SU-DHL-6 (cell line): ENCODE data around the gene MTX1.

Experiments used
- H2AFZ ChIP-seq: fragments of 200-600 bp; sonication (generic); 2 replicates; pipeline ENCODE4 v1.6.1; 2014; ENCODE audit warnings: low read depth, mild to moderate bottlenecking, moderate library complexity, mixed read lengths, antibody characterized with exemption, low read length; ENCODE audit not compliant: severe bottlenecking
- H3F3A ChIP-seq: fragments of 200-600 bp; shearing (Covaris generic); 2 replicates; pipeline ENCODE4 v1.6.0; 2016; ENCODE audit warnings: antibody characterized with exemption, mild to moderate bottlenecking; ENCODE audit not compliant: insufficient read depth
- H3K27ac ChIP-seq: fragments of 200-600 bp; sonication (generic); 2 replicates; pipeline ENCODE4 v1.5.1; 2016; ENCODE audit warnings: low read depth, mild to moderate bottlenecking, low read length, moderate library complexity, mixed read lengths
- H3K27me3 ChIP-seq: fragments of 200-600 bp; sonication (generic), shearing (Covaris generic); 2 replicates; pipeline ENCODE4 v1.6.0; 2014; ENCODE audit warnings: mild to moderate bottlenecking, low read length
- H3K36me3 ChIP-seq: fragments of 200-600 bp; sonication (generic); 2 replicates; pipeline ENCODE4 v1.6.1; 2014; ENCODE audit warnings: mild to moderate bottlenecking, low read length, mixed read lengths
- H3K4me2 ChIP-seq: fragments of 300-600, 200-600 bp; shearing (Covaris generic), sonication (generic); 2 replicates; pipeline ENCODE4 v1.6.0; 2014; ENCODE audit warnings: low read length, low read depth, mild to moderate bottlenecking; ENCODE audit not compliant: poor library complexity, severe bottlenecking
- H3K4me3 ChIP-seq: fragments of 200-600 bp; sonication (generic); 2 replicates; pipeline ENCODE4 v1.5.1; 2014; ENCODE audit warnings: antibody characterized with exemption, low read length, mild to moderate bottlenecking, mixed read lengths; ENCODE audit not compliant: insufficient read depth, poor library complexity, severe bottlenecking
- H3K79me2 ChIP-seq: fragments of 200-600 bp; sonication (generic); 2 replicates; pipeline ENCODE4 v1.6.1; 2014; ENCODE audit warnings: mild to moderate bottlenecking, low read length, moderate library complexity; ENCODE audit not compliant: insufficient read depth
- H3K9ac ChIP-seq: fragments of 200-600 bp; sonication (generic); 2 replicates; pipeline ENCODE4 v1.7.0; 2014; ENCODE audit warnings: mild to moderate bottlenecking, low read length
- H3K9me2 ChIP-seq: fragments of 200-600 bp; sonication (generic); replicated peaks from 2 replicates; pipeline ENCODE4 v1.6.1; 2014; ENCODE audit warnings: low read length; ENCODE audit not compliant: insufficient read depth
- H3K9me3 ChIP-seq: fragments of 200-600 bp; sonication (generic); 2 replicates; pipeline ENCODE4 v1.6.1; 2014; ENCODE audit warnings: low read length, mixed read lengths; ENCODE audit not compliant: insufficient read depth
- H4K20me1 ChIP-seq: fragments of 200-600 bp; sonication (generic); 2 replicates; pipeline ENCODE4 v1.6.1; 2014; ENCODE audit warnings: low read depth, mild to moderate bottlenecking, antibody characterized with exemption, low read length, moderate library complexity, mixed read lengths
- EZH2phosphoT487 ChIP-seq: fragments of 200-600 bp; sonication (generic), shearing (Covaris generic); conservative IDR thresholded peaks from 2 replicates; pipeline ENCODE4 v1.6.1; 2018; ENCODE audit warnings: mild to moderate bottlenecking, antibody characterized with exemption, low read length, moderate library complexity, mixed read lengths
- TF ChIP-seq, protein P1 (sequence below): fragments of 200-600 bp; sonication (generic); IDR thresholded peaks from one replicate; pipeline ENCODE4 v1.5.1; 2017; ENCODE audit warnings: antibody characterized with exemption, mild to moderate bottlenecking, low read length, moderate library complexity; ENCODE audit not compliant: insufficient read depth, poor library complexity, severe bottlenecking

Gene MTX1

DNA sequence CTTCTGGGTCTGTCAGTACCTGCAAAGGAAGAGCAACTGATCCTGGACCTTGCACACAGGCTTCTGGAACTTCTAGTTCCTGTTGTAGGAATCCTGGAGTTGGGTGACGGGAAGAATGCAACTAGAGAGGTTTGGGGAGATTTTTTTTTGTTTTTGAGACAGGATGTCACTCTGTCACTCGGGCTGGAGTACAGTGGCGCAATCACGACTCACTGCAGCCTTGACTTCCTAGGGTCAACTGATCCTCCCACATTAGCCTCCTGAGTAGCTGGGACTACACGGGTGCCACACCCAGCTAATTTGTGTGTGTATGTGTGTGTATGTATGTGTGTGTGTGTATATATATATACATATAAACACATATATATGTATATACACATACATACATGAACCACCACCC lies 28.0 kb downstream of the MTX1 start:
- H3K4me3 ChIP-seq: no peak overlapping the region
- no peaks in the 10 kb centered on the region for H3K9me2 ChIP-seq
- H3K79me2 ChIP-seq: no peaks in the 10 kb centered on the region
- H3K36me3 ChIP-seq: no peaks in the 10 kb centered on the region
- no peak overlapping the region for H3K27ac ChIP-seq
- TF ChIP-seq EZH2phosphoT487: no peak
- TF ChIP-seq, protein P1, sequence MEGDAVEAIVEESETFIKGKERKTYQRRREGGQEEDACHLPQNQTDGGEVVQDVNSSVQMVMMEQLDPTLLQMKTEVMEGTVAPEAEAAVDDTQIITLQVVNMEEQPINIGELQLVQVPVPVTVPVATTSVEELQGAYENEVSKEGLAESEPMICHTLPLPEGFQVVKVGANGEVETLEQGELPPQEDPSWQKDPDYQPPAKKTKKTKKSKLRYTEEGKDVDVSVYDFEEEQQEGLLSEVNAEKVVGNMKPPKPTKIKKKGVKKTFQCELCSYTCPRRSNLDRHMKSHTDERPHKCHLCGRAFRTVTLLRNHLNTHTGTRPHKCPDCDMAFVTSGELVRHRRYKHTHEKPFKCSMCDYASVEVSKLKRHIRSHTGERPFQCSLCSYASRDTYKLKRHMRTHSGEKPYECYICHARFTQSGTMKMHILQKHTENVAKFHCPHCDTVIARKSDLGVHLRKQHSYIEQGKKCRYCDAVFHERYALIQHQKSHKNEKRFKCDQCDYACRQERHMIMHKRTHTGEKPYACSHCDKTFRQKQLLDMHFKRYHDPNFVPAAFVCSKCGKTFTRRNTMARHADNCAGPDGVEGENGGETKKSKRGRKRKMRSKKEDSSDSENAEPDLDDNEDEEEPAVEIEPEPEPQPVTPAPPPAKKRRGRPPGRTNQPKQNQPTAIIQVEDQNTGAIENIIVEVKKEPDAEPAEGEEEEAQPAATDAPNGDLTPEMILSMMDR: no peak
- H3K27me3 ChIP-seq: no peaks in the 10 kb centered on the region
- H3K4me2 ChIP-seq: no peak overlapping the region
- H3F3A ChIP-seq: peaks cover 2% of the 10 kb centered on the region; the same call in 1 of the 2 replicates
- no peaks in the 10 kb centered on the region for H3K9me3 ChIP-seq
- no peak overlapping the region for H3K9ac ChIP-seq
- no peak overlapping the region for H2AFZ ChIP-seq
- no peaks in the 10 kb centered on the region for H4K20me1 ChIP-seq

DNA sequence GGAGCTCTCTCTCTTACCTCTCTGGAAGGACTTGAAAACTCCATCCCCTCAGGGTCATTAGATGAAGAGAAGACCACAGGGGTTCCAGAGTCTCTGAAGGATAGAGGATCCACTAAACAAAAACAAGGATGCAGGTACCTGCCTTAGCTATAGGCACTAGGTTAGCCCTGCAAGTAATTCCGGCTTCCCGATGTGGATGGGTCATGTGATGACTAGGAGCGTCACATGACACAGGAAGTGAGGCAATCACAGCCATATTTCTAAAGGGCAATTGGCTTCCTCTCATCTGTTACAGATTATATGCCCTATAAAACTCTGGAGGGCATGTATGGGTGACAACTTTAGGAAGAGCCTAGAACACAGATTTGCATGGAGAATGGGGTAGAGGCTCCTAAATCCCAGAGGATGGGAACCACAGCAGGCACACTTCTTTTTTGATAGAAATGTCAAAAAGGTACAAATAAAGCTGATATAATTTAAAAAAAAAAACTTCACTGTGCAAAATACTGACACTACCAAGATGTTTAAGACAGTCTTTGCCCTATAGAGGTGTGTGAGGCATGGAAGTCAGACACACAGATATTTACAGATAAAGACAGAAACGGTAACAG lies 32.7 kb downstream of the MTX1 start:
- no peak overlapping the region for H2AFZ ChIP-seq
- no peaks in the 10 kb centered on the region for H3K9me2 ChIP-seq
- peaks cover 20% of the 10 kb centered on the region for H3F3A ChIP-seq
- H3K79me2 ChIP-seq: peaks cover 13% of the 10 kb centered on the region; the same call in 1 of the 2 replicates
- peak overlapping the region; percentile 59 for H3K27ac ChIP-seq
- no peaks in the 10 kb centered on the region for H3K9me3 ChIP-seq
- H4K20me1 ChIP-seq: no peaks in the 10 kb centered on the region
- TF ChIP-seq, protein P1: no peak
- no peak for TF ChIP-seq EZH2phosphoT487
- H3K9ac ChIP-seq: peak overlapping the region; percentile 53
- no peaks in the 10 kb centered on the region for H3K36me3 ChIP-seq
- no peaks in the 10 kb centered on the region for H3K27me3 ChIP-seq
- H3K4me2 ChIP-seq: peak overlapping the region; percentile 52
- peak overlapping the region; percentile 59 for H3K4me3 ChIP-seq

DNA sequence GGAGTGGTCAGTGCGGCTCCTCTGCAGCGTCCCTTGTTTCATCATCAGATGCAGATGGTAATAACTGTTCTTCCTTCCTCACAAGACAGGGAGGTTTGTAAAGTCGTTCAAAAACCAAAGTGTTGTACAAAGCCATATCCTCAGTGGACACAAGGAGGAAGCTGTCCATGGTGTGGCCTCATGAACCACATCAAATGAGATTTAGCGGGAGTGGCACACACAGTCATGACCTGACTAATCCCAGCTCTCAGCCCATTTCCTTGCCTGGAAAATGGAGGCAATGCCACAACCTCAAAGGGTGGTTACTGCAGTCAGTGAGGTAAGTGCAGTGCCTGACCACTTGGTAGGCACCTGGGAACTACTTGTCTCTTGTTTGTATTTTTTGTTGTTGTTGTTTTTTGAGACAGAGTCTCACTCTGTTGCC lies 33.4 kb downstream of the MTX1 start:
- TF ChIP-seq, protein P1: no peak
- TF ChIP-seq EZH2phosphoT487: no peak
- Histone ChIP-seq H3K4me2 (peak overlapping the region; percentile 52), H3K9me3 (no peaks in the 10 kb centered on the region), H3K27ac (peak overlapping the region; percentile 59), H3K4me3 (no peak overlapping the region), H3K9ac (peak overlapping the region; percentile 53), H4K20me1 (no peaks in the 10 kb centered on the region), H3K79me2 (peaks cover 13% of the 10 kb centered on the region; the same call in 1 of the 2 replicates), H3K9me2 (no peaks in the 10 kb centered on the region), H2AFZ (no peak overlapping the region), H3K27me3 (no peaks in the 10 kb centered on the region), H3K36me3 (no peaks in the 10 kb centered on the region), H3F3A (peaks cover 25% of the 10 kb centered on the region)
